ENCODE results near the gene UMODL1. TPM values are rescaled to one million over a fixed set of nuclear protein-coding genes. Genes with fewer than 3 reads are reported as not detected.

UMODL1 gene
- total and polyA plus RNA-seq, 2 of the 13 experiments (the other 11 are each of a cell fraction or from before 2014, with no cell fraction given): not detected

DNA sequence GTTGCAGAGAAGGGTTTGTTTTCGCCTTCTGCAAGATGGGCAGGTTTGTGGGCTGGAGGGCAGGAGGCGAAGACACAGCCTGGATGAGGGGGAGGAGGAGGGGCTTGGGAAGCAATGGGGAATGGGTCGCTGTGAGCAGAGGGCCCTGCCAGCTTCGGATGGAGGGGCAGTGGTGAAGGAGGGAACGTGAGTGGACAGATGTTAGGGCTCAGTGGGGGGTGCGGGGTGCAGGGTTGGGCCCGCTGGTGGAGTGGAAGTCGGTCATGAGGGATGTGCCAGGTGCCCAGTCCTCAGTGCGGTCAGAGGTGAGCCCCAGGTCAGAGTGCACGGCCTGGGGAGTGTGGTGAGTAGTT lies 92.4 kb downstream of the UMODL1 start:
- H3K4me3 ChIP-seq (replicated peaks in 1 of 3; ENCODE audit: insufficient read depth in 1 of 3, low read depth in 2 of 3, low read length in 3 of 3): no peak overlapping the region
- H3K27me3 ChIP-seq (ENCODE audit: control insufficient read depth in 1 of 2, insufficient read depth in 2 of 2, low read length in 2 of 2): no peaks in the 10 kb centered on the region; a peak in 1 of 5 replicates
- no peak overlapping the region for H3K4me2 ChIP-seq (ENCODE audit: low read depth, low read length)
- H3K79me2 ChIP-seq (ENCODE audit: insufficient read depth, low read length): no peaks in the 10 kb centered on the region
- no TSS peak for BruUV-seq (replicated peaks)
- DNase-seq (ENCODE audit: low spot score) (no peak), FAIRE-seq (no peak), ATAC-seq (no peak; the same call in 2 of the 3 replicates)
- no peak overlapping the region for H3K27ac ChIP-seq (ENCODE audit: extremely low read length, insufficient read depth, low read length)
- CTCF ChIA-PET (ENCODE audit: low intra/inter-chr PET ratio, low total read pairs): no interaction called here
- H4K20me1 ChIP-seq (ENCODE audit: insufficient read depth, low read length): no peaks in the 10 kb centered on the region
- H3K9me3 ChIP-seq (ENCODE audit: low read length): no peaks in the 10 kb centered on the region
- intact Hi-C loops (cut with micrococcal nuclease; ENCODE audit: unreplicated experiment): no loop called here
- H3K4me1 ChIP-seq (ENCODE audit: insufficient read depth, low read length): no peaks in the 10 kb centered on the region
- no peaks in the 10 kb centered on the region for H3K36me3 ChIP-seq (replicated peaks in 1 of 2; ENCODE audit: control insufficient read depth in 1 of 2, insufficient read depth in 2 of 2, low read length in 2 of 2)
- no peak overlapping the region for H2AFZ ChIP-seq (ENCODE audit: low read length)
- in situ Hi-C loops (cut with HindIII; ENCODE audit: extremely low pct_ligation_motif_present, low pct_unique_long_range_greater_than_20kb): no loop called here
- POLR2A ChIA-PET: no interaction called here
- WGBS (ENCODE audit: low lambda C conversion rate): 65% methylated on average over 10 of the region's 10 CpGs
- no peak overlapping the region for H3K9ac ChIP-seq (ENCODE audit: insufficient read depth, low read depth, low read length)
- TF ChIP-seq ZNF484 (CRISPR knock-in tag; IDR thresholded peaks at IDR 0.05; ENCODE audit: borderline replicate concordance, low read depth) (no peak), GATAD1 (CRISPR knock-in tag; IDR thresholded peaks at IDR 0.05) (no peak), ZNF20 (CRISPR knock-in tag; IDR thresholded peaks at IDR 0.05) (no peak), ZNF256 (CRISPR knock-in tag; conservative IDR thresholded peaks at IDR 0.05) (no peak), RBFOX2 (IDR thresholded peaks at IDR 0.05; ENCODE audit: low read depth, low read length) (no peak), SUZ12 (IDR thresholded peaks at IDR 0.05; ENCODE audit: low read depth, low read length) (no peak), ZNF460 (CRISPR knock-in tag; IDR thresholded peaks at IDR 0.05; ENCODE audit: borderline replicate concordance) (no peak), ATAD3A (CRISPR knock-in tag; IDR thresholded peaks at IDR 0.05) (no peak), ZNF878 (CRISPR knock-in tag; IDR thresholded peaks at IDR 0.05) (no peak), NFIC (IDR thresholded peaks at IDR 0.05; ENCODE audit: low read length) (no peak), ZNF567 (CRISPR knock-in tag; IDR thresholded peaks at IDR 0.05; ENCODE audit: borderline replicate concordance) (no peak), EZH2 (conservative IDR thresholded peaks at IDR 0.05; ENCODE audit: low read depth, low read length) (no peak), MTF1 (CRISPR knock-in tag; IDR thresholded peaks at IDR 0.05) (no peak)
- TF ChIP-seq, protein P1, sequence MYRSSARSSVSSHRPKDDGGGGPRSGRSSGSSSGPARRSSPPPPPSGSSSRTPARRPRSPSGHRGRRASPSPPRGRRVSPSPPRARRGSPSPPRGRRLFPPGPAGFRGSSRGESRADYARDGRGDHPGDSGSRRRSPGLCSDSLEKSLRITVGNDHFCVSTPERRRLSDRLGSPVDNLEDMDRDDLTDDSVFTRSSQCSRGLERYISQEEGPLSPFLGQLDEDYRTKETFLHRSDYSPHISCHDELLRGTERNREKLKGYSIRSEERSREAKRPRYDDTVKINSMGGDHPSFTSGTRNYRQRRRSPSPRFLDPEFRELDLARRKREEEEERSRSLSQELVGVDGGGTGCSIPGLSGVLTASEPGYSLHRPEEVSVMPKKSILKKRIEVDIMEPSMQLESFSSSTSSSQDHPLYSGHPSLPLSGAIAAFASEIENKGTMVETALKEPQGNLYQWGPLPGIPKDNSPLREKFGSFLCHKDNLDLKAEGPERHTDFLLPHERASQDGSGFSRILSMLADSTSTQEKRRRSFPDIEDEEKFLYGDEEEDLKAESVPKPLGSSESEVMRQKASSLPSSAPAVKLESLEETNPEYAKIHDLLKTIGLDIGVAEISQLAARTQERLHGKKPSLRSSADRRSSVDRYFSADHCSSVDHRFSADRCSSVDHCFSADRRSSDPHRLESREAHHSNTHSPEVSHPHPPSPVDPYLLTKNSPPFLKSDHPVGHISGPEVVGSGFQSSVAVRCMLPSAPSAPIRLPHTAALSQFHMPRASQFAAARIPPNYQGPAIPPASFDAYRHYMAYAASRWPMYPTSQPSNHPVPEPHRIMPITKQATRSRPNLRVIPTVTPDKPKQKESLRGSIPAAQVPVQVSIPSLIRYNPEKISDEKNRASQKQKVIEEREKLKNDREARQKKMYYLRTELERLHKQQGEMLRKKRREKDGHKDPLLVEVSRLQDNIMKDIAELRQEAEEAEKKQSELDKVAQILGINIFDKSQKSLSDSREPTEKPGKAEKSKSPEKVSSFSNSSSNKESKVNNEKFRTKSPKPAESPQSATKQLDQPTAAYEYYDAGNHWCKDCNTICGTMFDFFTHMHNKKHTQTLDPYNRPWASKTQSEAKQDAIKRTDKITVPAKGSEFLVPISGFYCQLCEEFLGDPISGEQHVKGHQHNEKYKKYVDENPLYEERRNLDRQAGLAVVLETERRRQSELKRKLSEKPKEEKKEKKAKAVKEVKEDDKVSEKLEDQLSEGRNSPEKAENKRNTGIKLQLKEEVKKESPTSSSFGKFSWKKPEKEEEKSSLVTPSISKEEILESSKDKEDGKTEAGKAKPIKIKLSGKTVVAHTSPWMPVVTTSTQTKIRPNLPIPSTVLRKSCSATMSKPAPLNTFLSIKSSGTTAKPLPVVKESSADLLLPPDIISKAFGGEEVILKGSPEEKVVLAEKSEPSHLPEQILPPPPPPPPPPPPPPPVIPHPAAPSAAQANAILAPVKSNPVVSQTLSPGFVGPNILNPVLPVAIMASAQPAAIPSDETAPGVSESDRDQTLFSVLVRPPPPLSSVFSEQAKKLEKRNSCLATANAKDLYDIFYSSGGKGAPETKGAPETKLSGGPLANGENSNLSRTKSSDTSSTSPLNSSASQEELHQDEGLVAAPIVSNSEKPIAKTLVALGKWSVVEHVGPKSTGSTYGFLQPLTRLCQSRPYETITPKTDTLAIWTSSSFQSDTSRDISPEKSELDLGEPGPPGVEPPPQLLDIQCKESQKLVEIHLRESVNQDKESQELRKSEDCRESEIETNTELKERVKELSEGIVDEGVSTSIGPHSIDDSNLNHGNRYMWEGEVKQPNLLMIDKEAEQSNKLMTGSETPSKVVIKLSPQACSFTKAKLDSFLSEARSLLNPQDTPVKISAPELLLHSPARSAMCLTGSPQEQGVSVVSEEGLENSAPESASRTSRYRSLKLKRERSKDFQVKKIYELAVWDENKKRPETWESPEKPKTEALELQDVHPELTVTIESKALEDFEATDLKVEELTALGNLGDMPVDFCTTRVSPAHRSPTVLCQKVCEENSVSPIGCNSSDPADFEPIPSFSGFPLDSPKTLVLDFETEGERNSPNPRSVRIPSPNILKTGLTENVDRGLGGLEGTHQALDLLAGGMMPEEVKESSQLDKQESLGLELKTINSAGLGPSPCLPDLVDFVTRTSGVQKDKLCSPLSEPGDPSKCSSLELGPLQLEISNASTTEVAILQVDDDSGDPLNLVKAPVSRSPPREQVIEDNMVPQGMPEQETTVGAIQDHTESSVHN (CRISPR knock-in tag; IDR thresholded peaks at IDR 0.05): no peak
- TF ChIP-seq, protein P2, sequence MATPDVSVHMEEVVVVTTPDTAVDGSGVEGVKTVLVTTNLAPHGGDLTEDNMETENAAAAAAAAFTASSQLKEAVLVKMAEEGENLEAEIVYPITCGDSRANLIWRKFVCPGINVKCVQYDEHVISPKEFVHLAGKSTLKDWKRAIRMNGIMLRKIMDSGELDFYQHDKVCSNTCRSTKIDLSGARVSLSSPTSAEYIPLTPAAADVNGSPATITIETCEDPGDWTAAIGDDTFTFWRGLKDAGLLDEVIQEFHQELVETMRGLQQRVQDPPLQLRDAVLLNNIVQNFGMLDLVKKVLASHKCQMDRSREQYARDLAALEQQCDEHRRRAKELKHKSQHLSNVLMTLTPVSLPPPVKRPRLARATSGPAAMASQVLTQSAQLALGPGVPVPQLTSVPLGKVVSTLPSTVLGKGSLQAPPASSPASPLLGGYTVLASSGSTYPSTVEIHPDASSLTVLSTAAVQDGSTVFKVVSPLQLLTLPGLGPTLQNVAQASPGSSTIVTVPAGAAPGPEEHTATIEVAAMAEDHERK (CRISPR knock-in tag; IDR thresholded peaks at IDR 0.05; ENCODE audit: low read depth): no peak
- TF ChIP-seq, protein P3, sequence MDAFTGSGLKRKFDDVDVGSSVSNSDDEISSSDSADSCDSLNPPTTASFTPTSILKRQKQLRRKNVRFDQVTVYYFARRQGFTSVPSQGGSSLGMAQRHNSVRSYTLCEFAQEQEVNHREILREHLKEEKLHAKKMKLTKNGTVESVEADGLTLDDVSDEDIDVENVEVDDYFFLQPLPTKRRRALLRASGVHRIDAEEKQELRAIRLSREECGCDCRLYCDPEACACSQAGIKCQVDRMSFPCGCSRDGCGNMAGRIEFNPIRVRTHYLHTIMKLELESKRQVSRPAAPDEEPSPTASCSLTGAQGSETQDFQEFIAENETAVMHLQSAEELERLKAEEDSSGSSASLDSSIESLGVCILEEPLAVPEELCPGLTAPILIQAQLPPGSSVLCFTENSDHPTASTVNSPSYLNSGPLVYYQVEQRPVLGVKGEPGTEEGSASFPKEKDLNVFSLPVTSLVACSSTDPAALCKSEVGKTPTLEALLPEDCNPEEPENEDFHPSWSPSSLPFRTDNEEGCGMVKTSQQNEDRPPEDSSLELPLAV (CRISPR knock-in tag; conservative IDR thresholded peaks at IDR 0.05; ENCODE audit: low read depth): no peak
